Activated T-helper 2 cell treated with anti-CD3 and anti-CD28 coated beads, Interferon-gamma antibody, Interleukin-2, Interleukin-4, amounts not matched to agents 10 μg/mL and 5 μg/mL and 100 μg/mL, durations not matched to agents 14 hours and 24 hours and 36 hours (primary cell): ENCODE data around the gene FAM50A. TPM values are rescaled to one million over a fixed set of nuclear protein-coding genes. Genes with fewer than 3 reads are reported as not detected.

Experiments
- DNase-seq: peaks from one replicate; pipeline ENCODE4 v3.0.0; 2021; ENCODE audit warnings: low spot score
- H3K27ac Mint-ChIP-seq: one replicate; pipeline ENCODE4 v1.8.0; 2021; ENCODE audit warnings: mixed read lengths
- H3K27me3 Mint-ChIP-seq: one replicate; pipeline ENCODE4 v1.8.0; 2021; ENCODE audit warnings: low read depth, mixed read lengths
- H3K36me3 Mint-ChIP-seq: one replicate; pipeline ENCODE4 v1.8.0; 2021; ENCODE audit warnings: low read depth, mixed read lengths
- H3K4me1 Mint-ChIP-seq: one replicate; pipeline ENCODE4 v1.8.0; 2021; ENCODE audit warnings: low read depth, mixed read lengths
- H3K4me3 Mint-ChIP-seq: one replicate; pipeline ENCODE4 v1.8.0; 2021; ENCODE audit warnings: low read depth, mild to moderate bottlenecking, moderate library complexity, mixed read lengths
- H3K9me3 Mint-ChIP-seq: one replicate; pipeline ENCODE4 v1.8.0; 2021; ENCODE audit warnings: mixed read lengths
- intact Hi-C: fragments of 100-400 bp; cut with micrococcal nuclease; formaldehyde crosslinking; loops from one replicate; pipeline ENCODE4 v1.15.1; 2023
- total RNA-seq: library from RNA; stranded (reverse); gene quantifications from 2 replicates; pipeline ENCODE4 v1.2.3, GENCODE V29; 2022

The FAM50A gene
- total RNA-seq, 1 donor from 2014 or later = 84.1 TPM

GRCh38 chrX:154436374-154436982 is 7.5 kb upstream of the FAM50A start:
- Mint-ChIP-seq H3K36me3 (peaks cover 34% of the 10 kb centered on the region), H3K27ac (peak overlapping the region; percentile 78), H3K4me1 (peaks cover 9% of the 10 kb centered on the region), H3K9me3 (no peaks in the 10 kb centered on the region), H3K27me3 (no peaks in the 10 kb centered on the region), H3K4me3 (peak overlapping the region; percentile 72)
- peak; percentile 47 for DNase-seq
- intact Hi-C loops = loop anchor here (5.0 kb wide), 1 partner anchor 39 kb away; the partner anchor contains the start of gene RPL10

- Mint-ChIP-seq H3K4me3 (peak within 1 kb of the TSS; percentile 85), H3K9me3 (no peaks in the 10 kb centered on the region), H3K27ac (peak within 1 kb of the TSS; percentile 78), H3K36me3 (peaks cover 37% of the 10 kb centered on the region), H3K27me3 (no peaks in the 10 kb centered on the region), H3K4me1 (peaks cover 8% of the 10 kb centered on the region)
- intact Hi-C loops = loop anchor here (5.0 kb wide), 1 partner anchor 40 kb away; the partner anchor contains the start of gene RPL10
- peak; percentile 58 for DNase-seq
Observed at GRCh38 chrX:154436983-154437752, 6.8 kb upstream of the FAM50A start, which contains the start of gene GDI1. Gene GDI1 (plus strand): TSS chrX:154437154. CDS start chrX:154437255, 101 bp downstream.

GRCh38 chrX:154437971-154438893 is 5.7 kb upstream of the FAM50A start:
- peak overlapping the region; percentile 65 for H3K27ac Mint-ChIP-seq
- H3K27me3 Mint-ChIP-seq = no peaks in the 10 kb centered on the region
- H3K36me3 Mint-ChIP-seq = peaks cover 36% of the 10 kb centered on the region
- no peaks in the 10 kb centered on the region for H3K9me3 Mint-ChIP-seq
- no peak for DNase-seq
- peak overlapping the region; percentile 85 for H3K4me3 Mint-ChIP-seq
- peaks cover 8% of the 10 kb centered on the region for H3K4me1 Mint-ChIP-seq
- intact Hi-C loops = loop anchor here (5.0 kb wide), 1 partner anchor 41 kb away; the partner anchor contains the start of gene RPL10

- Mint-ChIP-seq H3K27ac (no peak overlapping the region), H3K4me3 (no peak overlapping the region), H3K4me1 (peaks cover 12% of the 10 kb centered on the region), H3K27me3 (no peaks in the 10 kb centered on the region), H3K9me3 (no peaks in the 10 kb centered on the region), H3K36me3 (peaks cover 33% of the 10 kb centered on the region)
- DNase-seq = no peak
- intact Hi-C loops = loop anchor here (5.0 kb wide), 2 partner anchors 37 to 43 kb away; partner anchors contain the start of genes LAGE3 and RPL10
Observed at GRCh38 chrX:154439841-154440240, 4.1 kb upstream of the FAM50A start.

GRCh38 chrX:154440623-154441357 is 3.2 kb upstream of the FAM50A start:
- intact Hi-C loops = loop anchor here (5.0 kb wide), 1 partner anchor 37 kb away; the partner anchor contains the start of gene LAGE3
- H3K36me3 Mint-ChIP-seq = peaks cover 26% of the 10 kb centered on the region
- no peak overlapping the region for H3K27ac Mint-ChIP-seq
- H3K9me3 Mint-ChIP-seq = no peaks in the 10 kb centered on the region
- H3K27me3 Mint-ChIP-seq = no peaks in the 10 kb centered on the region
- H3K4me1 Mint-ChIP-seq = peaks cover 12% of the 10 kb centered on the region
- no peak for DNase-seq
- H3K4me3 Mint-ChIP-seq = no peak overlapping the region

GRCh38 chrX:154441564-154441963 is 2.4 kb upstream of the FAM50A start:
- no peak overlapping the region for H3K4me3 Mint-ChIP-seq
- H3K9me3 Mint-ChIP-seq = no peaks in the 10 kb centered on the region
- peaks cover 26% of the 10 kb centered on the region for H3K36me3 Mint-ChIP-seq
- intact Hi-C loops = loop anchor here (5.0 kb wide), 1 partner anchor 36 kb away; the partner anchor contains the start of gene LAGE3
- no peaks in the 10 kb centered on the region for H3K27me3 Mint-ChIP-seq
- no peak overlapping the region for H3K27ac Mint-ChIP-seq
- peaks cover 8% of the 10 kb centered on the region for H3K4me1 Mint-ChIP-seq
- no peak for DNase-seq

GRCh38 chrX:154441984-154442707 is 1.8 kb upstream of the FAM50A start:
- H3K4me1 Mint-ChIP-seq = peaks cover 8% of the 10 kb centered on the region
- no peak for DNase-seq
- no peaks in the 10 kb centered on the region for H3K9me3 Mint-ChIP-seq
- H3K27me3 Mint-ChIP-seq = no peaks in the 10 kb centered on the region
- peaks cover 31% of the 10 kb centered on the region for H3K36me3 Mint-ChIP-seq
- no peak overlapping the region for H3K4me3 Mint-ChIP-seq
- intact Hi-C loops = loop anchor here (5.0 kb wide), 1 partner anchor 35 kb away; the partner anchor contains the start of gene LAGE3
- H3K27ac Mint-ChIP-seq = no peak overlapping the region

GRCh38 chrX:154443479-154443910 is 446 bp upstream of the FAM50A start:
- Mint-ChIP-seq H3K4me3 (peak overlapping the region; percentile 75), H3K36me3 (peaks cover 30% of the 10 kb centered on the region), H3K9me3 (no peaks in the 10 kb centered on the region), H3K27me3 (no peaks in the 10 kb centered on the region), H3K27ac (peak overlapping the region; percentile 50), H3K4me1 (peaks cover 3% of the 10 kb centered on the region)
- DNase-seq = no peak
- intact Hi-C loops = loop anchor here (5.0 kb wide), 1 partner anchor 34 kb away; the partner anchor contains the start of gene LAGE3

- Mint-ChIP-seq H3K27me3 (no peaks in the 10 kb centered on the region), H3K4me1 (peaks cover 3% of the 10 kb centered on the region), H3K9me3 (no peaks in the 10 kb centered on the region), H3K27ac (no peak overlapping the region), H3K36me3 (peaks cover 27% of the 10 kb centered on the region), H3K4me3 (peak overlapping the region; percentile 58)
- intact Hi-C loops = loop anchor here (5.0 kb wide), 1 partner anchor 32 kb away; the partner anchor contains the start of gene LAGE3
- no peak for DNase-seq
Observed at GRCh38 chrX:154444755-154445246, 860 bp downstream of the FAM50A start.

GRCh38 chrX:154445776-154446175 is 1.8 kb downstream of the FAM50A start:
- H3K9me3 Mint-ChIP-seq = no peaks in the 10 kb centered on the region
- peaks cover 29% of the 10 kb centered on the region for H3K36me3 Mint-ChIP-seq
- intact Hi-C loops = no loop called here
- H3K27ac Mint-ChIP-seq = no peak overlapping the region
- H3K4me1 Mint-ChIP-seq = peaks cover 3% of the 10 kb centered on the region
- no peak for DNase-seq
- no peaks in the 10 kb centered on the region for H3K27me3 Mint-ChIP-seq
- peak overlapping the region; percentile 51 for H3K4me3 Mint-ChIP-seq

- peaks cover 29% of the 10 kb centered on the region for H3K36me3 Mint-ChIP-seq
- intact Hi-C loops = no loop called here
- H3K27me3 Mint-ChIP-seq = no peaks in the 10 kb centered on the region
- no peaks in the 10 kb centered on the region for H3K9me3 Mint-ChIP-seq
- H3K27ac Mint-ChIP-seq = no peak overlapping the region
- no peak for DNase-seq
- peaks cover 3% of the 10 kb centered on the region for H3K4me1 Mint-ChIP-seq
- H3K4me3 Mint-ChIP-seq = no peak overlapping the region
Observed at GRCh38 chrX:154446430-154446829, 2.5 kb downstream of the FAM50A start.
